ENCODE measurements around the gene TRERF1. TPM values are rescaled to one million over a fixed set of nuclear protein-coding genes. Genes with fewer than 3 reads are reported as not detected.
A peak's percentile ranks its signal among the peaks of the same experiment; 100 is the strongest.

Gene TRERF1
- total and polyA plus RNA-seq, 2 experiments from 2014 or later, result 11.2 to 20.6 TPM

GRCh38 chr6:42440778-42441696 lies 10.7 kb downstream of the TRERF1 start (continued):
- TF ChIP-seq, protein P1, sequence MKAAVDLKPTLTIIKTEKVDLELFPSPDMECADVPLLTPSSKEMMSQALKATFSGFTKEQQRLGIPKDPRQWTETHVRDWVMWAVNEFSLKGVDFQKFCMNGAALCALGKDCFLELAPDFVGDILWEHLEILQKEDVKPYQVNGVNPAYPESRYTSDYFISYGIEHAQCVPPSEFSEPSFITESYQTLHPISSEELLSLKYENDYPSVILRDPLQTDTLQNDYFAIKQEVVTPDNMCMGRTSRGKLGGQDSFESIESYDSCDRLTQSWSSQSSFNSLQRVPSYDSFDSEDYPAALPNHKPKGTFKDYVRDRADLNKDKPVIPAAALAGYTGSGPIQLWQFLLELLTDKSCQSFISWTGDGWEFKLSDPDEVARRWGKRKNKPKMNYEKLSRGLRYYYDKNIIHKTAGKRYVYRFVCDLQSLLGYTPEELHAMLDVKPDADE (IDR thresholded peaks at IDR 0.05), result no peak

DNA sequence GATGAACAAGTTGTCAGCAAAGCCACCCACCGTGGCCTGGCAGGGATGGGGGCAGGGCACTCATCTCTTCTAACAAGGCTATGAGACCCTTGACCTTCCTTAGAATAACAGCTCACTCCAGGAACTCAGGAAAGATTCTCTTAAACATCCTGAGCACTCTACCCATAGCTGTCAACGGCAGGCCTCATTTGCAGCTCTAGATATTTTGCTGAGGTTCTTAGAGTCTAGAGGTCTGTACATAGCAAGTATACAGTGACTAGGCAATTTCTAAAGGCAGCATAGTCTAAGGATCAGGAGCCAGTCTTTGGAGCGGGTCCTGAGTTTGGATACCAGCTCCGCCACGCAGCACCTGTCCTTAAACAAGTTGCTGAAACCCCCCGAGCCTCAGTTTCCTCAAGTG lies 11.7 kb downstream of the TRERF1 start:
- Mint-ChIP-seq H3K27me3 (ENCODE audit: insufficient read depth, low read depth, poor library complexity) (peaks cover 13% of the 10 kb centered on the region), H3K27ac (peak overlapping the region; percentile 94; the same call in 1 of the 2 replicates), H3K4me1 (peaks cover 65% of the 10 kb centered on the region), H3K4me3 (peak overlapping the region; percentile 70), H3K36me3 (ENCODE audit: low read depth) (peaks cover 13% of the 10 kb centered on the region), H3K9me3 (peaks cover 2% of the 10 kb centered on the region; the same call in 1 of the 3 replicates)
- no peak overlapping the region for H2AFZ ChIP-seq
- H3K4me2 ChIP-seq, result peak overlapping the region; percentile 74
- peak overlapping the region; percentile 45 for H3K4me3 ChIP-seq
- H3K4me1 ChIP-seq (ENCODE audit: insufficient read depth), result peaks cover 75% of the 10 kb centered on the region
- no peaks in the 10 kb centered on the region for H3K36me3 ChIP-seq (ENCODE audit: insufficient read depth)
- H4K20me1 ChIP-seq (replicated peaks; ENCODE audit: insufficient read depth), result peaks cover 5% of the 10 kb centered on the region; the same call in 1 of the 2 replicates
- peaks cover 16% of the 10 kb centered on the region for H3F3A ChIP-seq (replicated peaks; ENCODE audit: low read depth)
- H3K27me3 ChIP-seq (ENCODE audit: insufficient read depth), result no peaks in the 10 kb centered on the region
- peak overlapping the region; percentile 97; the same call in 1 of the 2 replicates for H3K27ac ChIP-seq (ENCODE audit: low read depth)
- DNase-seq (ENCODE audit: low spot score) (no peak), ATAC-seq (peak; percentile 15)
- H3K9me2 ChIP-seq (ENCODE audit: insufficient read depth), result no peaks in the 10 kb centered on the region
- TF ChIP-seq NANOG (IDR thresholded peaks at IDR 0.05; ENCODE audit: borderline replicate concordance) (no peak), JUNB (IDR thresholded peaks at IDR 0.05; ENCODE audit: unreplicated experiment) (no peak), ZNF114 (CRISPR knock-in tag; IDR thresholded peaks at IDR 0.05) (no peak), POLR2AphosphoS5 (IDR thresholded peaks at IDR 0.05; ENCODE audit: low read depth) (no peak), REST (IDR thresholded peaks at IDR 0.05; ENCODE audit: unreplicated experiment) (no peak), ZNF462 (CRISPR knock-in tag; IDR thresholded peaks at IDR 0.05) (no peak), CREB1 (CRISPR knock-in tag; IDR thresholded peaks at IDR 0.05; ENCODE audit: low read depth) (no peak), STAT1 (IDR thresholded peaks at IDR 0.05; ENCODE audit: unreplicated experiment) (no peak), EZH2phosphoT487 (IDR thresholded peaks at IDR 0.05; ENCODE audit: unreplicated experiment) (no peak)
- TF ChIP-seq, protein P1 (IDR thresholded peaks at IDR 0.05), result no peak
- peaks cover 94% of the 10 kb centered on the region for H3K79me2 ChIP-seq (replicated peaks; ENCODE audit: insufficient read depth)

All from GM23338 (cell line).